Occipital lobe (tissue), 2 donors: Measurements from ENCODE around the gene CEACAM3. TPM values are rescaled to one million over a fixed set of nuclear protein-coding genes. Genes with fewer than 3 reads are reported as not detected.
"Not testable (repeated sequence)": the region's sequence is repeated elsewhere in the genome, so short reads cannot be mapped to it uniquely, and the experiment has no call there.

ENCODE experiments used
- DNase-seq: peaks from one replicate; lab custom pipeline; 2025; lab: John Stamatoyannopoulos, UW
- total RNA-seq: library from RNA; depleted of rRNA; stranded (reverse); fragments of >200 nt; gene quantifications from one replicate; pipeline ENCODE4 v1.2.3, GENCODE V29; 2014

CEACAM3 gene
- total RNA-seq: not detected

GRCh38 chr19:41796362-41796761 is at the start of gene CEACAM3:
Gene CEACAM3, plus strand, starts transcription at chr19:41796587. Its CDS starts 91 bp downstream, at chr19:41796678.
- no peak for DNase-seq

GRCh38 chr19:41746593-41747227 is 49.7 kb upstream of the CEACAM3 start:
- no peak for DNase-seq

- no peak for DNase-seq
Measured at GRCh38 chr19:41748012-41748411, 48.4 kb upstream of the CEACAM3 start.

- not testable (repeated sequence) for DNase-seq
Measured at GRCh38 chr19:41750248-41751134, 45.9 kb upstream of the CEACAM3 start.

- no peak for DNase-seq
Measured at GRCh38 chr19:41753159-41753558, 43.2 kb upstream of the CEACAM3 start.

- DNase-seq: no peak
Measured at GRCh38 chr19:41753936-41754529, 42.4 kb upstream of the CEACAM3 start.

- no peak for DNase-seq
Measured at GRCh38 chr19:41755328-41755913, 41.0 kb upstream of the CEACAM3 start, which contains the start of gene CEACAM6. Gene CEACAM6, plus strand, starts transcription at chr19:41755530. Its CDS starts 109 bp downstream, at chr19:41755639.

GRCh38 chr19:41758846-41759245 is 37.5 kb upstream of the CEACAM3 start:
- DNase-seq: no peak

GRCh38 chr19:41767115-41767514 is 29.3 kb upstream of the CEACAM3 start:
- no peak for DNase-seq

GRCh38 chr19:41768105-41768504 is 28.3 kb upstream of the CEACAM3 start:
- not testable (repeated sequence) for DNase-seq

GRCh38 chr19:41769608-41770007 is 26.8 kb upstream of the CEACAM3 start:
- no peak for DNase-seq

GRCh38 chr19:41771410-41771809 is 25.0 kb upstream of the CEACAM3 start:
- no peak for DNase-seq

GRCh38 chr19:41774515-41774980 is 21.8 kb upstream of the CEACAM3 start:
- DNase-seq: no peak

GRCh38 chr19:41776700-41777099 is 19.7 kb upstream of the CEACAM3 start:
- no peak for DNase-seq

- no peak for DNase-seq
Measured at GRCh38 chr19:41783612-41784011, 12.8 kb upstream of the CEACAM3 start.

GRCh38 chr19:41784312-41784711 is 12.1 kb upstream of the CEACAM3 start:
- no peak for DNase-seq

- DNase-seq: no peak
Measured at GRCh38 chr19:41784743-41785142, 11.6 kb upstream of the CEACAM3 start.

- no peak for DNase-seq
Measured at GRCh38 chr19:41785653-41786052, 10.7 kb upstream of the CEACAM3 start.

- DNase-seq: no peak
Measured at GRCh38 chr19:41787055-41787454, 9.3 kb upstream of the CEACAM3 start.

GRCh38 chr19:41788518-41788917 is 7.9 kb upstream of the CEACAM3 start:
- DNase-seq: not testable (repeated sequence)

GRCh38 chr19:41789053-41789452 is 7.3 kb upstream of the CEACAM3 start:
- not testable (repeated sequence) for DNase-seq
